ENCODE measurements around the gene FAXDC2.

DNA sequence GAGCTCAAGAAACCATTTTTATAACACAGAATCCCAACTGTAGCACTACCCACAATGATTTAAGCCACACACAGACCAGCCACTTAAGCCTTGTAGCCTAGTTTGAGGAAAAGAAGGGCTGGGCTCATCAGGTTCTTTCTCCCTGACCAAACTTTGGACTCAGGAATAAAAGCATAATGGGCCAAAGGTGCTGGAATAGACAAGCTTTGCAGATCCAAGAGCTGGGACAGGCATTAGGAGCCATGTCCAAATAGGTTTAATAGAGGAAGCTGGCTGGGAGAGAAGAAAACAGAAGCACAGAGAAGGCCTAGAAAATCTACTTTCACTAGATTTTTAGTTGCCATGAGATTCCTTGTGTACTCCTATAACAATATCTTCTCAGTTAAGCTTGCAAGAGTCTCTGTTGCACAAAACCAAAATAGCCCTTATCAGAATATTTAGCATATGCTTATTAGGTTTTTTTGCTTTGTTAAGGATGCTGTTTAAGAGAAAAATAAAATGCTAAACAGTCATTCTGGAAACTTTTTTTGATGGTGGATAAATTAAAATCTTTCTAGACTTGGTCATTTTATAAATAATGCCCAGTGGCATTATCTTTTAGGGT is 46.3 kb upstream of the FAXDC2 start:
- no peak for TF ChIP-seq POLR2A (IDR thresholded peaks at IDR 0.05)
- TF ChIP-seq, protein P1, sequence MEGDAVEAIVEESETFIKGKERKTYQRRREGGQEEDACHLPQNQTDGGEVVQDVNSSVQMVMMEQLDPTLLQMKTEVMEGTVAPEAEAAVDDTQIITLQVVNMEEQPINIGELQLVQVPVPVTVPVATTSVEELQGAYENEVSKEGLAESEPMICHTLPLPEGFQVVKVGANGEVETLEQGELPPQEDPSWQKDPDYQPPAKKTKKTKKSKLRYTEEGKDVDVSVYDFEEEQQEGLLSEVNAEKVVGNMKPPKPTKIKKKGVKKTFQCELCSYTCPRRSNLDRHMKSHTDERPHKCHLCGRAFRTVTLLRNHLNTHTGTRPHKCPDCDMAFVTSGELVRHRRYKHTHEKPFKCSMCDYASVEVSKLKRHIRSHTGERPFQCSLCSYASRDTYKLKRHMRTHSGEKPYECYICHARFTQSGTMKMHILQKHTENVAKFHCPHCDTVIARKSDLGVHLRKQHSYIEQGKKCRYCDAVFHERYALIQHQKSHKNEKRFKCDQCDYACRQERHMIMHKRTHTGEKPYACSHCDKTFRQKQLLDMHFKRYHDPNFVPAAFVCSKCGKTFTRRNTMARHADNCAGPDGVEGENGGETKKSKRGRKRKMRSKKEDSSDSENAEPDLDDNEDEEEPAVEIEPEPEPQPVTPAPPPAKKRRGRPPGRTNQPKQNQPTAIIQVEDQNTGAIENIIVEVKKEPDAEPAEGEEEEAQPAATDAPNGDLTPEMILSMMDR (IDR thresholded peaks at IDR 0.05): no peak
